Body of pancreas (tissue), 4 donors: Measurements from ENCODE around the gene PLPPR3.

ENCODE experiments used
- CTCF ChIP-seq, 7 experiments: fragments of 450-650 bp in 4 of 7; fragments of 200-600 bp in 3 of 7; sonication (generic) in 3 of 7; IDR thresholded peaks; one replicate each; pipeline ENCODE4 v1.5.1; 2016 to 2019; ENCODE audit warnings: antibody characterized with exemption in 7 of 7
- POLR2A ChIP-seq, 3 donors: fragments of 450-650 bp; IDR thresholded peaks; one replicate each; pipeline ENCODE4 v1.6.1; 2016; ENCODE audit warnings: antibody characterized with exemption in 3 of 3, mild to moderate bottlenecking in 2 of 3

- TF ChIP-seq CTCF (IDR thresholded peaks at IDR 0.05) (no peak), POLR2A (IDR thresholded peaks at IDR 0.05) (no peak)
These were observed 5.6 kb upstream of the PLPPR3 start for GRCh38 chr19:827314-827709.
